ENCODE measurements around the gene MICU1.

GRCh38 chr10:72466018-72466417 lies 159.9 kb downstream of the MICU1 start:
- TF ChIP-seq CTCF (IDR thresholded peaks at IDR 0.05) = no peak
- no peak for TF ChIP-seq POLR2A (IDR thresholded peaks at IDR 0.05)
- no peak for TF ChIP-seq EP300 (IDR thresholded peaks at IDR 0.05)

Data from ovary (tissue), 3 donors.